ENCODE data around the gene RBM6. TPM values are rescaled to one million over a fixed set of nuclear protein-coding genes. Genes with fewer than 3 reads are reported as not detected.

RBM6 gene
- polyA plus RNA-seq, 6 donors from 2014 or later = 32.6 to 89.1 (median 50.0) TPM

GRCh38 chr3:49968346-49968745 is 28.4 kb downstream of the RBM6 start:
- DNase-seq = no peak
- Mint-ChIP-seq H3K4me3 (no peak overlapping the region), H3K4me1 (peaks cover 21 to 29% (median 21%) of the 10 kb centered on the region in 3 donors), H3K27ac (peak overlapping the region in 1 of 6 donors; percentile 71), H3K27me3 (no peaks in the 10 kb centered on the region), H3K9me3 (no peaks in the 10 kb centered on the region), H3K36me3 (peaks cover 13 to 18% of the 10 kb centered on the region in 2 donors)
- ATAC-seq (ENCODE audit: low read depth in 2 of 2) = no peak

DNA sequence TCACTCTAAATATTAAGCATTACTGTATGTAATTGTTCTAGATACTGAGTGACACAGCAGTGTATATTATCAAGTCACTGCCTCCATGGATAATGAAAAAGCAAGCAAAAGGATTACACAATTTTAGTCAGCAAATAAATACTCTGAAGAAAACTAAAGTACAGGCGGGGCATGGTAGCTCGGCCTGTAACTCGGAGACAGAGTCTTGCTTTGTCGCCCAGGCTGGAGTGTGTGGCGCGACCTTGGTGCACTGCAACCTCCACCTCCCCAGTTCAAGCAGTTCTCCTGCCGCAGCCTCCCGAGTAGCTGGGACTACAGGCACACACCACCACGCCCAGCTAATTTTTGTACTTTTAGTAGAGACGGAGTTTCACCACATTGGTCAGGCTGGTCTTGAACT is 32.7 kb downstream of the RBM6 start:
- Mint-ChIP-seq H3K27ac (peak overlapping the region in 1 of 6 donors; percentile 11), H3K9me3 (no peaks in the 10 kb centered on the region), H3K36me3 (peaks cover 8 to 15% of the 10 kb centered on the region in 2 donors), H3K27me3 (no peaks in the 10 kb centered on the region), H3K4me3 (no peak overlapping the region), H3K4me1 (peaks cover 6 to 14% (median 12%) of the 10 kb centered on the region in 3 donors)
- DNase-seq (no peak), ATAC-seq (ENCODE audit: low read depth in 2 of 2) (no peak)

GRCh38 chr3:49976942-49977341 is 37.0 kb downstream of the RBM6 start:
- Mint-ChIP-seq H3K27me3 (no peaks in the 10 kb centered on the region), H3K4me1 (peaks cover 0 to 4% (median 0%) of the 10 kb centered on the region in 3 donors), H3K27ac (no peak overlapping the region), H3K4me3 (no peak overlapping the region), H3K9me3 (no peaks in the 10 kb centered on the region), H3K36me3 (peaks cover 5 to 6% of the 10 kb centered on the region in 2 donors)
- no peak for ATAC-seq (ENCODE audit: low read depth in 2 of 2)
- DNase-seq = no peak

DNA sequence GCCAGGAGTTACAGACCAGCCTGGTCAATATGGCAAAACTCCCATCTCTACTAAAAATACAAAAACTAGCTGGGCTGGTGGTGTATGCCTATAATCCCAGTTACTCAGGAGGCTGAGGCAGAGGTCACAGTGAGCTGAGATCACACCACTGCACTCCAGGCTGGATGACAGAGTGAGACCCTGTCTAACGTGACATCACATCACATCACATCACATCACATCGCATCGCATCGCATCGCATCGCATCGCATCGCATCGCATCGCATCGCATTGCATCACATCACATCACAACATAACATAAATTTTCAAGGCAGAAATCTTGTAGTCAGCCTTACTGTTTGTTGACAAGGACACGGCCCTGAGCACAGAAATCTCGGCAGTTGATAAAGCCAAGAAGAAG is 44.4 kb downstream of the RBM6 start:
- Mint-ChIP-seq H3K9me3 (no peaks in the 10 kb centered on the region), H3K27me3 (no peaks in the 10 kb centered on the region), H3K27ac (peak overlapping the region in 1 of 6 donors; percentile 78), H3K36me3 (no peaks in the 10 kb centered on the region), H3K4me3 (no peak overlapping the region), H3K4me1 (peaks cover 0 to 3% (median 3%) of the 10 kb centered on the region in 3 donors)
- no peak for DNase-seq
- ATAC-seq (ENCODE audit: low read depth in 2 of 2) = no peak

GRCh38 chr3:49992326-49992725 is 52.4 kb downstream of the RBM6 start:
- Mint-ChIP-seq H3K36me3 (peaks cover 0 to 7% of the 10 kb centered on the region in 2 donors), H3K27me3 (no peaks in the 10 kb centered on the region), H3K9me3 (no peaks in the 10 kb centered on the region), H3K4me3 (no peak overlapping the region), H3K27ac (no peak overlapping the region), H3K4me1 (peaks cover 0 to 4% (median 2%) of the 10 kb centered on the region in 3 donors)
- DNase-seq (no peak), ATAC-seq (ENCODE audit: low read depth in 2 of 2) (no peak)

- H3K9me3 Mint-ChIP-seq = no peaks in the 10 kb centered on the region
- H3K36me3 Mint-ChIP-seq = peaks cover 0 to 11% of the 10 kb centered on the region in 2 donors
- ATAC-seq (ENCODE audit: low read depth in 2 of 2) (no peak), DNase-seq (no peak)
- no peaks in the 10 kb centered on the region for H3K27me3 Mint-ChIP-seq
- no peak overlapping the region for H3K4me3 Mint-ChIP-seq
- H3K27ac Mint-ChIP-seq = peak overlapping the region in 1 of 6 donors; percentile 70
- peaks cover 0 to 4% (median 2%) of the 10 kb centered on the region in 3 donors for H3K4me1 Mint-ChIP-seq
Measured at GRCh38 chr3:49994476-49994875, 54.5 kb downstream of the RBM6 start.

DNA sequence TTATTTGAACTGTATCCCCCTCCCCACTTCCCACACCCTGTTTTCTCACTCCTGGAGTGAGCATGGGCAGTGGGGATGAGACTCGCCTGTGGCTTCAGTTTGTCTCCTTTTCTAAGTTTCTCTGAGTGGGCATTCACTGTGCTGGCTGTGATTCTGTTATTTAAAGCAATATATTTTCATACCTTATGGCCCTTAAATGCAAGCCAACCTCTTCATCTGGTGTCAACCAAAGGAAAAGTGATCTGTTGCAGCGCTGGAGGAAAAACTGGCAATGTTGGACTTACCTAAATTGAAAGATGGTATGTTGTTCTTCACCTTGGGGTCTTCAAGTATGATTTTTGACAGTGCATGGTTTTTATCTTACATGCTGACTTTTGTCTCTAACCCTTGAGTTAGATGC is 56.1 kb downstream of the RBM6 start:
- Mint-ChIP-seq H3K36me3 (peaks cover 6 to 16% of the 10 kb centered on the region in 2 donors), H3K4me1 (peaks cover 0 to 4% (median 2%) of the 10 kb centered on the region in 3 donors), H3K27ac (no peak overlapping the region), H3K4me3 (no peak overlapping the region), H3K27me3 (no peaks in the 10 kb centered on the region), H3K9me3 (no peaks in the 10 kb centered on the region)
- no peak for ATAC-seq (ENCODE audit: low read depth in 2 of 2)
- no peak for DNase-seq

DNA sequence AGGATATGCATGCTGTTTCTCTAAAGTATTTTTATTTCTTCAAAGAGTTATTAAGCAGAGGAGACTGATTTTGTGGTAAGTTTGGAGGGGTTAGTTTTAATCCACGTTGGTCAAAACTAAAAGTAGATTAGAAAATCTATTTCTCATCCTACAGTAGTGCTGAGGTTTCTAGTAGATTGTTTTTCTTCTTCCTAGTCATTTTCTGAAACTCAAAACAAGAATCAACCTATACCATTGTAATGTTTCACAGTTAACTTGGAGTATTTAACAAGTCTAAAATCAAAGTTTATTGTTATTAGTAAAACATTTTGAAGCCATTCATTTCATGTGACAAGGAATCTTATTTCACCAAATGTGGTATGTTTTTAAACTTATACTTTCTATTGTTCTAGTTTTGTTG is 57.9 kb downstream of the RBM6 start:
- Mint-ChIP-seq H3K27ac (peak overlapping the region in 1 of 6 donors; percentile 3), H3K9me3 (no peaks in the 10 kb centered on the region), H3K4me1 (peaks cover 0 to 2% (median 2%) of the 10 kb centered on the region in 3 donors), H3K4me3 (no peak overlapping the region), H3K36me3 (peaks cover 7 to 16% of the 10 kb centered on the region in 2 donors), H3K27me3 (no peaks in the 10 kb centered on the region)
- ATAC-seq (ENCODE audit: low read depth in 2 of 2) = no peak
- no peak for DNase-seq

- Mint-ChIP-seq H3K9me3 (no peaks in the 10 kb centered on the region), H3K27ac (peak overlapping the region in 2 of 6 donors; percentile 3 to 12), H3K4me1 (peaks cover 0 to 2% (median 0%) of the 10 kb centered on the region in 3 donors), H3K36me3 (peaks cover 7 to 16% of the 10 kb centered on the region in 2 donors), H3K27me3 (no peaks in the 10 kb centered on the region), H3K4me3 (no peak overlapping the region)
- DNase-seq (no peak), ATAC-seq (ENCODE audit: low read depth in 2 of 2) (no peak)
Measured at GRCh38 chr3:49998326-49998725, 58.4 kb downstream of the RBM6 start.

GRCh38 chr3:50001511-50001910 is 61.6 kb downstream of the RBM6 start:
- Mint-ChIP-seq H3K27me3 (no peaks in the 10 kb centered on the region), H3K27ac (no peak overlapping the region), H3K9me3 (no peaks in the 10 kb centered on the region), H3K36me3 (peaks cover 7 to 17% of the 10 kb centered on the region in 2 donors), H3K4me1 (peaks cover 0 to 2% (median 0%) of the 10 kb centered on the region in 3 donors), H3K4me3 (no peak overlapping the region)
- no peak for DNase-seq
- no peak for ATAC-seq (ENCODE audit: low read depth in 2 of 2)

DNA sequence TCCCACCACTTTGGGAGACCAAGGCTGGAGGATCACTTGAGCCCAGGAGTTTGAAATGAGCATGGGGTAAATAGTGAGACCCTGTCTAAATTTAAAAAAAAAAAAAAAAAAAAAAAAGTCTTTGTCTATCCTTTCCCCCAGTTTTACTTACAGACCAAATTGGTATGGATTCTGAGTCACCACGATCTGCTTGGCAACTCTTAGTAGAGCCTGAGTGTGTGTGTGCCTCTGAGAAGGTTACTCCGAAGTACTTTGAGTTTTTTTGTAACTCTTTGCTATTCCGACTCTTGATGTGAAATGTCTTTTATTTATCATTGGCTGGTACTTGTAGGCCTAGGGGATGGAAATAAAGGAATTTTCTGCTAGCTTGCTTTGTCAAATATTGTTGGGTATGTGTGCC is 63.3 kb downstream of the RBM6 start:
- no peak for ATAC-seq (ENCODE audit: low read depth in 2 of 2)
- no peaks in the 10 kb centered on the region for H3K27me3 Mint-ChIP-seq
- peak overlapping the region in 1 of 6 donors; percentile 78 for H3K27ac Mint-ChIP-seq
- no peaks in the 10 kb centered on the region for H3K9me3 Mint-ChIP-seq
- peaks cover 7 to 17% of the 10 kb centered on the region in 2 donors for H3K36me3 Mint-ChIP-seq
- H3K4me1 Mint-ChIP-seq = no peaks in the 10 kb centered on the region
- H3K4me3 Mint-ChIP-seq = no peak overlapping the region
- DNase-seq = no peak

DNA sequence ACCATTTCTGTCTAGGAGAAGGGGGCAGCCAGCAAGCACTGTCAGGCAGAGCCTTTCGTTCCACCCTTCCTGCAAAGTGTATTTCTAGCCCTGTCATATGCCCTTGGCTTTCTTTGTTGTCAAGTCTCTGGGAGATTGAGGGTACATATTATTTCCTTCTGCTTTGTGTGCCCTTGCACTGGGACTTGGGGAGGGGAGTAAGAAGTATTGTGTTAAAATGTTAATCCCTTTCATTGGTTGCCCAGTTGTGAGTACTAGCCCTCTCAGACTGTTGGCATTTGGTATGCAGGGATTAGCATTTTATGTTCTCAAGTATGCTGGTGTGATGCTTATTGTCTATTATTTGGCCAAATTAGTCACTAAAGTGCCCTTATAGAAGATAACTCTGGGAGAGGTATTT is 63.9 kb downstream of the RBM6 start:
- Mint-ChIP-seq H3K27ac (peak overlapping the region in 1 of 6 donors; percentile 78), H3K36me3 (peaks cover 7 to 17% of the 10 kb centered on the region in 2 donors), H3K27me3 (no peaks in the 10 kb centered on the region)

DNA sequence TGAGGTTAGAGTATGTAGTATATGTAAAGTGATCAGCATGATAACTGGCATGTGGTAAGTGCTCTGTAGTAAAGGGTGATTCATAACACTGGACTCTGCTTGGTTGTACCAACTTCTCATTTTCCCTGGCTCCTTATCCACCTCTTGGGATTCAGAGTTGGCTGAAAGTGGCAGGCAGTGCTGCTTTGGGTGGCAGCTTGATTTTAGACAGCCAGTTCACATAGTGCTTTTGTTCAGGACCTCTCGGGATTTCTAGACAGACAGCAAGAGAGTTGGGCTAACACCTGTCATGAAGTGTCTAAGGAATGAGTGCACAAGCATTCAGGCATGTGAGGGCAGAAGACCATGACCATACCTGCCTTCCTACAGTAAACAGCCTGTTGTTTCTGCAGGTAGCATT is 69.0 kb downstream of the RBM6 start:
- Mint-ChIP-seq H3K4me3 (no peak overlapping the region), H3K27me3 (no peaks in the 10 kb centered on the region), H3K36me3 (peaks cover 0 to 8% of the 10 kb centered on the region in 2 donors), H3K4me1 (peaks cover 0 to 6% (median 4%) of the 10 kb centered on the region in 3 donors), H3K9me3 (no peaks in the 10 kb centered on the region), H3K27ac (peak overlapping the region in 2 of 6 donors; percentile 28 to 87)
- ATAC-seq (ENCODE audit: low read depth in 2 of 2) = no peak
- DNase-seq = no peak

More for the DNA sequence above, 63.9 kb downstream of the RBM6 start:
- Mint-ChIP-seq H3K9me3 (no peaks in the 10 kb centered on the region), H3K4me1 (peaks cover 0 to 2% (median 0%) of the 10 kb centered on the region in 3 donors), H3K4me3 (no peak overlapping the region)
- DNase-seq (no peak), ATAC-seq (ENCODE audit: low read depth in 2 of 2) (no peak)

DNA sequence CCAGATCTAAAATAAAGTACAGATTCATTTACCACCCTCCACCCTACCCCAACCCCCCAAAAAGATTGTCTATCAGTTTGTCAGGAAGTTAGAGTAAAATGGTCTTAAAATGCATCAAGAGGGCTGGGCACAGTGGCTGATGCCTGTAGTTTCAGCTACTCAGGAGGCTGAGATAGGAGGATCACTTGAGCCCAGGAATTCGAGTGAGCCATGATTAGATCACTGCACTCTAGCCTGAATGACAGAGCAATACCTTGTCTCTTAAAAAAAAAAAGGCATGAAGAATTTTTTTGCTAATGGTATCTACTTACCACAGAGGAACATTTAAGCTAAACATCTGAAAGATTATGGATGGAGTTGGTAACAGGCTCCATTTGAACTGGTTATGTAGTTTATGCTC is 71.0 kb downstream of the RBM6 start:
- Mint-ChIP-seq H3K27me3 (no peaks in the 10 kb centered on the region), H3K9me3 (no peaks in the 10 kb centered on the region), H3K36me3 (peaks cover 3 to 4% of the 10 kb centered on the region in 2 donors), H3K4me3 (no peak overlapping the region), H3K27ac (peak overlapping the region in 1 of 6 donors; percentile 53), H3K4me1 (peaks cover 0 to 7% (median 6%) of the 10 kb centered on the region in 3 donors)
- ATAC-seq (ENCODE audit: low read depth in 2 of 2) (no peak), DNase-seq (no peak)

Measured in naive B cell (primary cell).